PC-9 (cell line): Measurements from ENCODE around the gene METTL9. TPM values are rescaled to one million over a fixed set of nuclear protein-coding genes. Genes with fewer than 3 reads are reported as not detected.
A peak's percentile ranks its signal among the peaks of the same experiment; 100 is the strongest.
"Not testable (repeated sequence)": the region's sequence is repeated elsewhere in the genome, so short reads cannot be mapped to it uniquely, and the experiment has no call there.

Experiments
- BruUV-seq: library from RNA; stranded (reverse); fragments of 400-500 nt; replicated peaks from 2 replicates; lab custom pipeline; 2021; lab: Mats Ljungman, UMichigan
- CTCF ChIA-PET: fragments of 300-600 bp; sonication (Branson Sonifier 250); formaldehyde crosslinking; loops from one replicate; lab custom pipeline; 2022; ENCODE audit warnings: antibody characterized with exemption; lab: Charles Lee
- POLR2A ChIA-PET: fragments of 300-600 bp; sonication (Branson Sonifier 250); formaldehyde crosslinking; loops from one replicate; lab custom pipeline; 2022; ENCODE audit warnings: antibody characterized with exemption; ENCODE audit not compliant: unreplicated experiment; lab: Charles Lee
- DNase-seq, 2 experiments: peaks; one replicate each; pipeline versions ENCODE4 v3.0.0 to v3.0.0-alpha.2; 2015 to 2022; ENCODE audit warnings: mixed read lengths in 1 of 2
- H2AFZ ChIP-seq: fragments of 200-600 bp; sonication (generic); 2 replicates; pipeline ENCODE4 v1.8.1; 2017; ENCODE audit warnings: antibody characterized with exemption
- H3F3A ChIP-seq: fragments of 200-600 bp; sonication (generic); 2 replicates; pipeline ENCODE4 v1.8.1; 2017; ENCODE audit warnings: antibody characterized with exemption, mild to moderate bottlenecking, low read depth; ENCODE audit not compliant: insufficient read depth
- H3K27ac ChIP-seq: fragments of 200-600 bp; sonication (generic); 2 replicates; pipeline ENCODE4 v1.6.1; 2016; ENCODE audit warnings: mixed run types
- H3K27me3 ChIP-seq: fragments of 200-600 bp; sonication (generic); 2 replicates; pipeline ENCODE4 v1.6.1; 2016; ENCODE audit warnings: low read depth, mixed run types; ENCODE audit not compliant: insufficient read depth
- H3K36me3 ChIP-seq: fragments of 200-600 bp; sonication (generic); 2 replicates; pipeline ENCODE4 v1.6.1; 2016; ENCODE audit warnings: low read depth, mixed run types
- H3K4me1 ChIP-seq: fragments of 200-600 bp; sonication (generic); replicated peaks from 2 replicates; pipeline ENCODE4 v1.6.1; 2016; ENCODE audit warnings: mixed run types; ENCODE audit not compliant: insufficient read depth
- H3K4me2 ChIP-seq: fragments of 200-600 bp; sonication (generic); 2 replicates; pipeline ENCODE4 v1.6.1; 2017; ENCODE audit warnings: mixed run types
- H3K4me3 ChIP-seq: fragments of 200-600 bp; sonication (generic); 2 replicates; pipeline ENCODE4 v1.6.1; 2016; ENCODE audit warnings: mixed run types
- H3K79me2 ChIP-seq: fragments of 200-600 bp; sonication (generic); 2 replicates; pipeline ENCODE4 v1.6.1; 2017; ENCODE audit warnings: low read depth, mixed run types
- H3K9me2 ChIP-seq: fragments of 200-600 bp; sonication (generic); 2 replicates; pipeline ENCODE4 v1.8.1; 2017; ENCODE audit warnings: mild to moderate bottlenecking; ENCODE audit not compliant: insufficient read depth
- H3K9me3 ChIP-seq: fragments of 200-600 bp; sonication (generic); 2 replicates; pipeline ENCODE4 v1.8.1; 2016; ENCODE audit warnings: low read depth; ENCODE audit not compliant: insufficient read depth
- H4K20me1 ChIP-seq: fragments of 200-600 bp; sonication (generic); 2 replicates; pipeline ENCODE4 v1.8.1; 2017; ENCODE audit not compliant: insufficient read depth
- CTCF ChIP-seq: fragments of 200-600 bp; sonication (generic); conservative IDR thresholded peaks from 2 replicates; pipeline ENCODE4 v1.6.1; 2017; ENCODE audit warnings: mixed run types, antibody characterized with exemption, mild to moderate bottlenecking, moderate library complexity
- EZH2 ChIP-seq: fragments of 200-600 bp; sonication (generic); IDR thresholded peaks from 2 replicates; pipeline ENCODE4 v1.8.0; 2017; ENCODE audit warnings: antibody characterized with exemption, low read depth
- intact Hi-C: fragments of 100-400 bp; cut with micrococcal nuclease; formaldehyde crosslinking; loops from one replicate; pipeline ENCODE4 v1.10.0; 2022; ENCODE audit not compliant: unreplicated experiment
- total RNA-seq: library from RNA; stranded (reverse); gene quantifications from 2 replicates; pipeline ENCODE4 v1.2.3, GENCODE V29; 2021

The METTL9 gene
- total RNA-seq, 1 experiment from 2014 or later: 136 TPM

- no peak overlapping the region for H3K27ac ChIP-seq
- no peaks in the 10 kb centered on the region for H3K27me3 ChIP-seq
- CTCF ChIA-PET: no interaction called here
- no peaks in the 10 kb centered on the region for H3K36me3 ChIP-seq
- no peak overlapping the region for H2AFZ ChIP-seq
- peak; percentile 37 to 62 for DNase-seq
- no peaks in the 10 kb centered on the region for H3F3A ChIP-seq
- POLR2A ChIA-PET: no interaction called here
- H3K4me1 ChIP-seq: peaks cover 8% of the 10 kb centered on the region; the same call in 1 of the 2 replicates
- no peaks in the 10 kb centered on the region for H3K79me2 ChIP-seq
- no peaks in the 10 kb centered on the region for H4K20me1 ChIP-seq
- intact Hi-C loops: loop anchor here (10.0 kb wide), 3 partner anchors 264 to 776 kb away; no protein-coding TSS in a partner anchor
- H3K4me3 ChIP-seq: no peak overlapping the region
- no peak overlapping the region for H3K4me2 ChIP-seq
- H3K9me3 ChIP-seq: no peaks in the 10 kb centered on the region
- BruUV-seq: no TSS peak
- H3K9me2 ChIP-seq: no peaks in the 10 kb centered on the region
- TF ChIP-seq CTCF (no peak), EZH2 (no peak)
These were observed 30.7 kb upstream of the METTL9 start for GRCh38 chr16:21568502-21569189.

- CTCF ChIA-PET: no interaction called here
- H3F3A ChIP-seq: no peaks in the 10 kb centered on the region
- peaks cover 8% of the 10 kb centered on the region; the same call in 1 of the 2 replicates for H3K4me1 ChIP-seq
These were observed 28.7 kb upstream of the METTL9 start for GRCh38 chr16:21570676-21571017.

GRCh38 chr16:21573506-21573905 is 25.9 kb upstream of the METTL9 start:
- H2AFZ ChIP-seq, H3K4me3 ChIP-seq, intact Hi-C loops, DNase-seq, BruUV-seq, H4K20me1 ChIP-seq, H3K9me3 ChIP-seq, H3K36me3 ChIP-seq, H3K4me1 ChIP-seq, H3F3A ChIP-seq, H3K27me3 ChIP-seq, H3K27ac ChIP-seq, CTCF ChIA-PET, POLR2A ChIA-PET, H3K4me2 ChIP-seq, H3K79me2 ChIP-seq, H3K9me2 ChIP-seq: not testable (repeated sequence)

More at GRCh38 chr16:21570676-21571017, 28.7 kb upstream of the METTL9 start:
- no peaks in the 10 kb centered on the region for H4K20me1 ChIP-seq
- H3K4me3 ChIP-seq: no peak overlapping the region
- H2AFZ ChIP-seq: no peak overlapping the region
- BruUV-seq: no TSS peak
- no peak overlapping the region for H3K27ac ChIP-seq
- H3K4me2 ChIP-seq: no peak overlapping the region
- H3K36me3 ChIP-seq: no peaks in the 10 kb centered on the region
- no peaks in the 10 kb centered on the region for H3K9me3 ChIP-seq
- no peaks in the 10 kb centered on the region for H3K9me2 ChIP-seq
- DNase-seq: no peak
- TF ChIP-seq CTCF: no peak
- TF ChIP-seq EZH2: no peak
- POLR2A ChIA-PET: no interaction called here
- no peaks in the 10 kb centered on the region for H3K27me3 ChIP-seq
- intact Hi-C loops: no loop called here
- H3K79me2 ChIP-seq: no peaks in the 10 kb centered on the region

- H3K79me2 ChIP-seq: no peaks in the 10 kb centered on the region
- H3K27me3 ChIP-seq: no peaks in the 10 kb centered on the region
- no peaks in the 10 kb centered on the region for H3K9me2 ChIP-seq
- no peak for DNase-seq
- H2AFZ ChIP-seq: no peak overlapping the region
- no peaks in the 10 kb centered on the region for H3K36me3 ChIP-seq
- no peaks in the 10 kb centered on the region for H3K4me1 ChIP-seq
- intact Hi-C loops: no loop called here
- ChIA-PET CTCF (no interaction called here), POLR2A (no interaction called here)
- no peaks in the 10 kb centered on the region for H4K20me1 ChIP-seq
- no peak overlapping the region for H3K27ac ChIP-seq
- no peaks in the 10 kb centered on the region for H3F3A ChIP-seq
- no peak overlapping the region for H3K4me2 ChIP-seq
- BruUV-seq: no TSS peak
- H3K4me3 ChIP-seq: no peak overlapping the region
- no peak for TF ChIP-seq EZH2
- no peak for TF ChIP-seq CTCF
- H3K9me3 ChIP-seq: no peaks in the 10 kb centered on the region
These were observed 25.0 kb upstream of the METTL9 start for GRCh38 chr16:21574372-21574771.

- H4K20me1 ChIP-seq, H3K9me2 ChIP-seq, H3F3A ChIP-seq, H3K4me3 ChIP-seq, H3K27me3 ChIP-seq, H3K9me3 ChIP-seq, H2AFZ ChIP-seq, H3K4me2 ChIP-seq, POLR2A ChIA-PET, H3K4me1 ChIP-seq, H3K79me2 ChIP-seq, DNase-seq, H3K36me3 ChIP-seq, H3K27ac ChIP-seq, BruUV-seq: not testable (repeated sequence)
- intact Hi-C loops: loop anchor here (5.0 kb wide), 1 partner anchor 1061 kb away; no protein-coding TSS in a partner anchor
- CTCF ChIA-PET: interaction anchor here (0.7 kb wide), 1 partner anchor 110 kb away, joined by 3 read pairs; no protein-coding TSS in a partner anchor
These were observed 23.1 kb upstream of the METTL9 start for GRCh38 chr16:21576323-21576722.
